ENCODE measurements around the gene CFAP92.
A peak's percentile ranks its signal among the peaks of the same experiment; 100 is the strongest.

Gene CFAP92, protein sequence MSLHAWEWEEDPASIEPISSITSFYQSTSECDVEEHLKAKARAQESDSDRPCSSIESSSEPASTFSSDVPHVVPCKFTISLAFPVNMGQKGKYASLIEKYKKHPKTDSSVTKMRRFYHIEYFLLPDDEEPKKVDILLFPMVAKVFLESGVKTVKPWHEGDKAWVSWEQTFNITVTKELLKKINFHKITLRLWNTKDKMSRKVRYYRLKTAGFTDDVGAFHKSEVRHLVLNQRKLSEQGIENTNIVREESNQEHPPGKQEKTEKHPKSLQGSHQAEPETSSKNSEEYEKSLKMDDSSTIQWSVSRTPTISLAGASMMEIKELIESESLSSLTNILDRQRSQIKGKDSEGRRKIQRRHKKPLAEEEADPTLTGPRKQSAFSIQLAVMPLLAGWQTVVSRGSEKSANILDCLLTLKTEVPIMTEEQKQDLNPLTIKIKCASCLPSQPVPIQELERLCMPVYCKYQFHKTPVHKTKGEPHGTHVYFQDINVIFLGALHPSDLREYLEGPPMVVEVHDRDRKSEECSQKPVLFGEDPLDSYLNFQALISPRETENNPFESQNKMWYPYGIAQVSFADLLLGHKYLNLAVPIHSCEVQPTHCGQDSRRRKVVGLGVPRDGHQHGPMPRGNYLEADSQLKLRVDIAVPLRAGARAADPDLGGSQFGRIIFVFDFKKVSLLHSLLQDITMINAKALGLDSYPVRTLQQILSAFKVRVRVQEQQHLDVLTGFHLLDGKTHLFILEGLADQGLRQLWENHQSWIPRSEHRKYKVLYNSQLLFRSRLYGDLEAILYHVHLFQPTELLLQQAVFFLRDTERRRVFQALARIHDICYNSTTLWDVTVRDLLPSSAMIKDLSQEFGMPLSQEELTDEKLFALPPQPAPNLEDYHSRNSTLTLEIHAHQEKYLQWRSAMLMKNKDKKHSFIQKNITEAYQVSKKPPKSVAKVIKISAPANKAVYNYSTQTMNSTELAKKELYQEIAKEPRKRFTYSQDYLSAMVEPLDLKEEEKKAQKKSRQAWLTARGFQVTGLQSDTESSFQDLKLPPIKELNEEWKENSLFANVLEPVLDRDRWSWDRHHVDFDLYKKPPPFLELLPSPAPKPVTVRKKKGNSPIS

DNA sequence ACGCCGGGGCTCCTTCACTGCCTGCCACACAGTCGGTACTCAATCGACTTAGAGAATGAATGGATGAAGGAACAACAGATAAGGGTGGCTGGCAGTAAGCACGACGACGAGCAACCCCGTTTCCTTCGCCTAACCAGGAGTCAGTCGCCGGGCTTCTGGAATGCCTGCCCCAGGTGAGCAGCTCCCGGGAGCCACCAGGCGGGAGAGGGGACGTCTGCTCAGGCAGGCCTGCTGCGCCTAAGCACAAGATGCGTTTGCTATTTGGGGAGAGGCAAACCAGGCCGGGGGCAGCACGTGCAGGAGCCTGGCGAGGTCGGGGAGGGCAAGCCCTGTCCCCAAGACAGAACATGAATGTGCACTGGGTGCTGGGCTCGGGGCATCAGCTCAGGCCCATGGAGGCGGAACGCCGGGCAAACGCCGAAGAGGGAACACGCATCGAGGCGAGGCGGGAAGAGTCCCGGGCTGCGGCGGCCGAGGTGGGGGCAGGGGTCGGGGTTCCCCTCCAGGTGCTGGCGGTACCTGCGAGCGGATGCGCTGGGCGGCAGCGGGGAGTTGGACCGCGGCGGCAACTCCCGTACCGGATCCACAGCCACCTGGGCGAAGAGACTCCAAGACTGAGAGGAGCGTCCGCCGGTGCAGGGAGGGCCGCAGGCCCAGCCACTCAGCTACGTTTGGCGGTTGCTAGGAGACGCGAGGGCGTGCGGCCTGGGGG is at the start of gene CFAP92:
TSS of gene CFAP92 (minus strand) at position 616 of the 712 bp plus-strand sequence. CDS start 772 bp downstream, outside the sequence.
- DNase-seq = peak; percentile 91 to 94

DNA sequence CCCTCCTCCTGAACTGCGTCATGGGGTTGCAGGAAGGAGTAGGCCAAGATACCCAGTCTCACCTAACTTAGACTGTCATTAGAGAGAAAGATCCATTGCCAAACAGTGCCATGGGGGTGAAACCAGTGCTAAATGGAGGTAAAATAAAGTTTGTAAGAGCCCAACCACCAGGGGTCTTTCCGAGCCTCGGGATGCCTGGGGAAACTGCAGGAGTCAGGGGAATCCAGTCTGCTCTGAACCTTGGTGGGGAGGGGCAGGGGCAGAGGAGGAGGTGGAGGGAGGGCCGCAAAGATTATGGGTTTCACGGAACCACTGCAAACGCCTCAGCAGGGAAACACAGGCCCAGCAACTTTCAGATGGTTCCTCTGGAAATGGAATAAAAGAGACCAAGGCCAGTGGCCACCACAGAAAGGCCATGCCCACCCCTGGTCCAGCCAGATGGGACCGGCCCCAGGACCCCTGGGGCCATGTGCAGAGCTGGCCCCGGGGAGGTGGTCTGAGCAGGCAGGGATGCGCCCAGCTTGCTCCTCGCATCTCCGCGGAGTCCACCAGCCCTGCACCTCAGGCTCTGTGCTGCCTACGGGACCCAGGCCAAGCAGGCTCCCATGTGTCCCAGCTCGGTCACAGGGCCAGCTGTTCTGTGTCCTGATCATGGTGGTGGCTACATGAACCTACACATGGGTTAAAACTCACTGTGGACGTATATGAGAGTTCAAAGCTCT is 46.9 kb upstream of the CFAP92 start:
- DNase-seq = no peak

DNA sequence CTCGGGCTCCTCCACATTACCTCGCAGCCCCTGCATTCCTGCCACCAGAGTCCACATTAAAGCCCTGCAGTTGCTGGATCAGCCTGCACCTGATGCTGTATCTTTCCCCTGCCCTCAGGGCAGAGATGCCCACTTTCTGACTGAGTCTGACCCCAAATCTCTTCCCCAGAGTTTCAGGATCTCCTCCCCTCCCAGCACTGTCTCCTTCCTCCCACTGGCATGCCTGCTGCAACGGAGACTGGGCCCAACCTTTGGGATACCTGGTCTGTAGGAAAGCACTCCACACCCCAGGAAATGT is 46.1 kb upstream of the CFAP92 start:
- DNase-seq = no peak

DNA sequence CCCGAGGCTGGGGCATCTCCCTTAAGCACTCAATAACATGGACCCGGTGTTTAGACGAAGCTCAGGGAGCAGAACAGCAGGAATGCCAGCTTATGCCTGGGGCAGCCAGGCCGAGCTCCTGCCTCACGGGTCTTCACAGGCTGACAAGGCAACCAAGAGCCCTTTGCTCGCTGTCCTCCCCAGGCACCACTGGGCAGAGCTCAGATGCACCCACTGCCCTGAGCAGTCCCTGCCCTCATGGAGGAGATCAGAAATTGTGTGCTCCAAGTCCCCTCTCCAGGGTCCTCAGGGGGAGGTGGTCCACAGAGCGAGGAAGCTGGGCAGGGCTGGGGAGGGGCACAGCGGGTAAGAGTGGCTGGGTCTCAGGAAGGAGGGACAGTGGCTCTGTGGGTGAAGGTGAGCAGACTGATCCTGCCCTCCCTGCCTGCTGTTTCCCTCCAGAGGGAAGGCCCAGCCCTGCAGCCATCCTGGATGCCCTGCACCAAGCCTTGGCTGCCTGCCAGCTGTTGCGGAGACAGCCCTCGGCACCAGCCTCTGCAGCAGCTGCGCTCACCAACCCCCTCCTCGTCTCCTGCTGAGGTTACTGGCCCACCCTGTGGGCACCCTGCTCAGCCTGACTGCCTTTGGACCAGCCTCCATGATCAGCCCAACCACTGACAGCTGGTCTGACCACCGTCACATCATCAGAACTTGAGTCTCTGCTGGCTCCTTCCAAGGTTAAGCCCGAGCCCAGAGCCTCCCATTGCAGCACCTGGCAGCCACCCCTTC is 45.6 kb upstream of the CFAP92 start:
- DNase-seq = no peak

DNA sequence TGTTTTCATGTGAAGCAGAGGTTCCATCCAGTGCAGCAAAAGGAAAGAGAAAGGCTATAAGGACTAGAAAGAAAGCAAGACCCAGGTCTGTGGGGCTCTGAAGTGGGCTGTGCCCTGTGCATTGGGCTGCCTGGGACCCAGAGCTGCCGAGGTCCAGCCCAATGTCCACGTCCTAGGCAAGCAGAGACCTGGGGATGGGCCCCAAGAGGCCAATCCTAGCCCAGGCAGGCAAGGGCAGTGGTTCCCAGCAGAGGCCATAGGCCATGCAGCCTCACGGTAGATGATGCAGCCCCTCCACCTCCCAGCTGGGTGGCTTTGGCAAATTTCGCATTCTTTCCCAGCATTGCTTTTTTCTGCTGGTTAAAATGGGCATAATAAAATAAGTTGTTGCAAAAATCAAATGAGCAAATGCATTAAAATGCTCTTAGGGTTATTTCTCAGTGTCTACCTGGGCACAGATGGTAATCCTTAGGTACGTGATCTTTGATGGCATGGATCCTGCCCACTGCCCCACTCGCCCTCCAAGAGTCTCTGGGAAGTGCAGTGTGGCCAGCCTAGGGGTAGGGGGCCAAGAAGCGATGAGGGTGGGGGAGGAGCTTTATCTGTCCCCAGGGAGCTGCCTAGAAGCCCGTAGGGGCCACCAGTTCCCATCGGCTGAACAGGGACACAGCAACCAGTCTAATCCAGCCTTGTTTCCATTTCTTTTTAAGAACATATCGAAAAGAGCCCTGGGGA is 44.4 kb upstream of the CFAP92 start:
- DNase-seq = no peak

DNA sequence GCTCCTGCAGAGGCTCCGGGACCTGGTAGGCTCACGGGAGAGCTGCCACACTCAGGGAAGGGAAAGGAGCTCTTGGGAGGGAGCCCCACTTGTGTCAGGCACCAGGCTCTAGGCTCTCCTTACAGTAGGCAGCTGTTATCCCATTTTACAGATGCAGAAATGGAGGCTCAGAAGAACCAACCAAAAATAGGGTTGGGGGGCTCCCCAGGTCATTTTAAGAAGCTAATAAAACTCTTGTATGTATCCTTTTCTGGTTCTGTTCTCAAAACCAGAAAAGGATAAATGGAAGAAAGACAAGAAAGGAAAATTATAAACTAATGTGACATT is 43.2 kb upstream of the CFAP92 start:
- DNase-seq = no peak

DNA sequence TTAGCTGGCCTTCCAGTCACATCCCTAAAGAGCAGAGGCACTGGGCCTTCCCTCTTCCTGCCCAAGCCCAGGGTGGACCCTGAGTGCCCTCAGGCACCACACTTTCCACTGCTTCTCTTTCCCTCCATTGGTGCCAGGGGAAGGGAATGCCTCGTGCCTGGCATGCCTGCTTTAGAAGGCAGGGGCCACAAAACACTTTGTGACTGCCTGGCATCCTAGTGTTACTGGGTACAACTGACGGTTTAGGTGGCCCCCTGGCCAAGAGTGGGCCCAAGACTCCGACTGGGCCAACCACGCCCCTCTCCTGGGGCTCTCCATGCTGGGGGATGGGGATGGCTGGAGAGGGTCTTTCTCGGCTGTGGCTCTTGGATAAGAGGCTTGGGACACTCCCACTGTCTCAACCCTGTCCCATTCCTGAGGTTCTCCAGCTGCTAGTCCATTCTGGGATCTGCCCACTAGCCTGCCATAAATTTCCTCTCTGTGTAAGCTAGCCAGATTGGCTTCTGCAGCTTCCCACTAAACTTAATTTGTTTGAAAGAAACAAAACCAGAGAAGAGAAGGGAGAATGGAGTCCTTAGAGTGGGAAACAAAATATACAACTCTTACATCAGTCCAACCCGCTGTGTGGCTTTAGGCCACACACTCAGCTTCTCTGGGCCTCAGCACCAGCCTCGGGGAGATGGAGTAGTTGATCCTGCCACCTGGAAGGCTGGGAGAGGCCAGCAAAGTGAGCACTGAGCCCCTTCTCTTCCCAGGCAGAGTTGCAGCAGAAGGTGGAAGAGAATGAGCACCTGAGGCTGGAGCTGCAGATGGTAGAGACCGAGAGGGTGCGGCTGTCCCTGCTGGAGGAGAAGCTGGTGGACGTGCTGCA is 42.6 kb upstream of the CFAP92 start:
- DNase-seq = no peak

DNA sequence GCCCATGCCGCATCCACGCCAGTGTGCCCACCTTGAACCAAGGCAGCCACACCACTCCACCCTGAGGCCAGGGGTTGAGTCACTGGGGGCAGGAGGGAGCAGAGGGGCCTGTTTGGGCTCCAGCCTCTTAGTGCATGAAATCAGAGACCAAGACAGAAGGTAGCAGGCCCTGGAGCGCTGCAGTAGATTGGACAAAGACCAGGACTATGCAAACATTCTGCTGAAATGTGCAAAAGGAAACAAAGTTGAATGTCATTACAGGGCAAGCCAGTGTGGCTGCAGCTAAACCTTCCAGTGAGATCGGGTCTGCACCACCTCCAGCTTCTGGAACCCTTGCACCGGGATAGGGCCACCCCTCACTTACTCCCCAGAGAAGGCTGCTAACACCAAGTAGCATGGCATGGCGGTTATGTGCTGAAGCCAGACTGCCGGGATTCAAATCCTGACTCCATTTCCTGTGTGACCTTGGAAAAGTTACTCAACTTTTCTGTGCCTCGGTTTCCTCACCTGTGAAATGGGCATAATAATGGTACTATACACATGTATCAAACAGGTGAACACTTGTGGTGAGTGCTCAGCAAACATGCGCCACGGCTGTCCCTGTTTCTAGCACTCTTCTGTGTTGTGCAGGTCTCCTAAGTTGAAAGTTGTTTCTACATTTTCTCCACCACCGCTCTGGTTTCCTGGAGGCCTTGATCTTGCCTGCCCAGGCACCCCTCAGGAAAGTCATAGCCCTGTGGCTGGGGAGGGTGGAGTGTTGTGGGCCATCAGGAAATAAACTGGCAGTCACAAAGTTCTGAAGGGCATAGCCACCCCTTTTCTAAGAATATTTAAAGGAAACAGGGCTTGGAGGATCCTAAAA is 41.7 kb upstream of the CFAP92 start:
- no peak for DNase-seq

DNA sequence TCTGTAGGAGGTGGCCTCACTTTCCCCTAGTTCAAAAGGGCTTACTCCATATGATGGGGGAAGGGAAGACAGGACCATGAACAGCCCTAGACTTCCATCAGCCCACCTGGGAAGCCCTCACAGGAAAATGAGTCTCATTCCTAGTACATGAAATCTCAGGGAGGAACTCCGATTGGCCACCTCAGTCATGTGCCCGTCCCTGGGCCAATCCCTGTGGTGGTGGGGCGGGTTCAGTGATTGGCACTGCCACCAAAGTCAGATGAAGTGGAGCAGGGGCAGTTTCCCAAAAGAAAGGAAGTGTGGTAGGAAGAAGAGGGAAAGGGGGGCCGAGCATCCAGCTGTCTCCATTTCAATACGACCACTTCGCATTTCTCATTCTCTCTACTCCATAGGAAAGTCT is 40.8 kb upstream of the CFAP92 start:
- DNase-seq = no peak

DNA sequence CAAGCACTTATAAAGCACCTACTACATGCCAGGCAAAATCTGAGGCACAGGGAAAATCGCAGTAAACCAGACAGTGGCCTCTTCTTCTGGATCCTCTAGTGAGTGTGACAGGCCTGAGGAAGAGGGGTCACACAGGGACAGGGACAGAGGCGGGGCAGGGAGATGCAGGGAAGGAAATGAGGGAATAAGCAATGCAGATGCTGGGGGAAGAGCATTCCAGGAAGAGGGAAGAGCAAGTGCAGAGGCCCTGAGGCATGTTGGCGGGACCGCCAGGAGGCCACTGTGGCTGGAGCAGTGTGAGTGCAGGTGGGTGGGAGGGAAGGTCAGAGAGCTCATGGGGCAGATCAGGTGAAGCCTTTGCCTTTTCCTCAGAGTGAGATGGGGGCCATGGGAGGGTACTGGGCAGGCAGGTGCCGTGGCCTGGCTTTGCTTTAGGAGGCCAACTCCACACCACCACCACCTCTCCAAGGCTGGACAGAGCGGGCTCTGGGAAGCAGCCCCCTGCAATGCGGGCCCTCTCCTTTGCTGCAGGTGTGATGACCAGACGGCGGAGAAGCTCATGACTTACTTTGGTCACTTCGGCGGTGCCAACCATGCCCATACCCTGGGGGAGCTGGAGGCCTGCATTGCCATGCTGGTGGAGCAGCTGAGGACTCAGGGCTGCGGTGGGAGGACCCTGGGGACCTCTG is 39.9 kb upstream of the CFAP92 start:
- no peak for DNase-seq

DNA sequence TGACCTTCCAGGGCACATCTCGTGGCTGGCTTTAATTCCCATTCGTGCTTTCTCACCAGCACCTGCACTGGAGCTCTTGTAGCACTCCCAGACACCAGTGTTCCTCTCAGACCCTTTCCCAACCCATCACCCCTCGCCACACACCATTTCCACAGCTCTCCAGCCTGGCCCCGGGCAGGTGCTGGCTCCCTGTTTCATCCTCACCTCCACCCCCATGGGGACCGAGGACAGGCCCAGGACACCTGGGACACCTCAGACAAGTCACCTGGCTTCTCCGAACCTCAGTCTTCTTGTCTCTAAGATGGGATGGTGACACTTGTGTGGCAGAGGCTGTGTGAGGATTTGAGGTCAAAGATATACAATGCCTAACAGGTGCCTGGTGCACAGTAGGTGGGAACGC is 39.3 kb upstream of the CFAP92 start:
- no peak for DNase-seq

DNA sequence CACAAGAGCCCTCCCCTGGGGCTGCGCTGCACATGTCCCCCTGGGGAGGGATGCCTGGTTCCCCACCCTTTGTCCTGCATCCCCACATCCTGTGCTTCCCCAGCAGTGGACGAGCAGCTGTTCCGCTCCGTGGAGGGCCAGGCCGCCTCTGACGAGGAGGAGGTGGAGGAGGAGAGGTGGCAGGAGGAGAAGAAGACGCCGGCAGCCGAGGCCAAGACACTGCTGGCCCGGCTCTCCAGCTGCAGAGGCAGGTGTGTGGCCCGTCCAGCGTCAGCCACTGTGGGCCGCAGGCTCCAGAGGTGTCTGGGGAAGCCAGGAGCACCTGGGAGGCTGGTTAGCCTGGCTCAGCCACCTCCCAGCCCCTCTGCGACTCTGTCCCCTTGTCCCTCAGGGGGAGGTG is 38.8 kb upstream of the CFAP92 start:
- DNase-seq = no peak

DNA sequence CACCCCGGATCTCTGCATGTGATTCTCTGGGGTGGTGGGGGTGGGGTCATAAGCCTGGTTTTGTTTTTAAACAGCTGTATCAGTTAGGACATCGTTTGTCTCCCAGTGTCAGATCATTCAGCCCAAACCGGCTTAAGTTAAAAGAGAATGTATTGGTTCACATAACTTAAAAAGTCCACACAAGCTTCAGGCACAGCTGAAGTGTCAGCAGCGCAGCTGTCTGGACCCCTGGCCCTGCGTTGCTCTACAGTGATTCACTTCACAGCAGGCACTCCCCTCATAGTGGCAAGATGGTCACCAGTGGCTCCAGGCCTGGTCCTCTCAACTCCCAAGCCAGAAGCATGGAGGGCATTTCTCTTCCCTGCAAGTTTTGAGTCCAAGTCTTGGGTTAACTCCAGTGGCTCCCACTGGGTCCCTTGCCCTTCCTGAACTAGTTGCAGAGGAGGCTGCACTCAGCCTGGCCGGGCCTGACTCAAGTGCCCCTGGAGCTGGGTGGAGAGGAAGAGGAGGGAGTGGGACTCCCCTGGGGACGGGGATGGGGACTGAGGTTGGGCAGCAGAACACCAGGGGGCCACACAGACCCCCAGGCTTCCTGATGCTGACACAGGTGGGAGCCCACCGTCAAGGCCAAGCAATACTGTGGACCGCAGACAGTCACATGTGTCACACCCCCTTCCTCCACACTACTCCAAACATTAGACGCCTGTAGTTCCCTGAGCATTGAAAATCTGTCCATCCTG is 37.8 kb upstream of the CFAP92 start:
- no peak for DNase-seq

DNA sequence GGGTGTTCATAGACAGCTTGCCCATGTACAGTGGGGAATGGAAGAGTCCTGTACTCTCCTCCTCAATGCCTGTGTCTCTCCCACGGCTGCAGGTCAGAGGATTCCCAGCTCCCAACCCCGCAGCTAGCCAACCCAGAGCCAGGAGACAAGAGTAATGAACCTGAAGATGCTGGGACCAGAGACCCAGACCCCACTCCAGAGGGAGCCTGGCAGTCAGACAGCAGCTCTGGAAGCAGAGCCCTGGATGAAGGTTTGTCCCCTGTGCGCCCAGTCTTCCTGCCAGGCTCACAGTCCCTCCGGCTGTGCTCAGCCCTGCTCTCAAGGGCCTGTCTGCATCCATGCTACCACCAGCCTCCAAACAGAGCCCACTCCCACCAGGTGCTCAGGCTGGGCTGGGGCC is 36.7 kb upstream of the CFAP92 start:
- no peak for DNase-seq

DNA sequence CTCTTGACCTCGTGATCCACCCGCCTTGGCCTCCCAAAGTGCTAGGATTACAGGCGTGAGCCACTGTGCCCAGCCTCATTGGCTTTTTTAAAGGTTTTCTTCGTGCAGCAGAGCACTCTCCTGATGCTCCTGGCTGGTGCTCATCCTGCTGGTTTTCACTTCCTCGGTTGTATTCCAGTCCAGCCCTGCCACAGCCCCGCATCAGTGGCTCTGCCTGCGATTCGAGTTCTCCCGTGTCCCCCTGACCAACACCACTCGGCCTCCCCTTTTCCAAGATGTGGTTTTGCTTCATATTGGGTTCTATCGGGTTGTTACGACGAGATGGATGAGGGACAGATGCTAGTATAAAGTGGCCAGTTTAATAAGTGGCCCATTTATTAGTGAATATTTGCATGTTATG is 35.0 kb upstream of the CFAP92 start:
- no peak for DNase-seq

DNA sequence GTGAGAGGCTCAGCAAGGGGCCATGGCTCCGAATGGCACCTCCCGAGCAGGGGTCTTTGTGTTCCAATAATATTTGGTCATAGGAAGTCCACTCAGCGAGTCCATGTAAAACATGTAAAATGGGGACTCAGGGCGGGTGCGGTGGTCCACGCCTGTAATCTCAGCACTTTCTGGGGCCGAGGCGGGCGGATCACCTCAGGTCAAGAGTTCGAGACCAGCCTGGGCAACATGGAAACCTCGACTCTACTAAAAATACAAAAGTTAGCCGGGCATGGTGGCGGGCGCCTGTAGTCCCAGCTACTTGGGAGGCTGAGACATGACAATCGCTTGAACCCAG is 33.6 kb upstream of the CFAP92 start:
- DNase-seq = no peak

DNA sequence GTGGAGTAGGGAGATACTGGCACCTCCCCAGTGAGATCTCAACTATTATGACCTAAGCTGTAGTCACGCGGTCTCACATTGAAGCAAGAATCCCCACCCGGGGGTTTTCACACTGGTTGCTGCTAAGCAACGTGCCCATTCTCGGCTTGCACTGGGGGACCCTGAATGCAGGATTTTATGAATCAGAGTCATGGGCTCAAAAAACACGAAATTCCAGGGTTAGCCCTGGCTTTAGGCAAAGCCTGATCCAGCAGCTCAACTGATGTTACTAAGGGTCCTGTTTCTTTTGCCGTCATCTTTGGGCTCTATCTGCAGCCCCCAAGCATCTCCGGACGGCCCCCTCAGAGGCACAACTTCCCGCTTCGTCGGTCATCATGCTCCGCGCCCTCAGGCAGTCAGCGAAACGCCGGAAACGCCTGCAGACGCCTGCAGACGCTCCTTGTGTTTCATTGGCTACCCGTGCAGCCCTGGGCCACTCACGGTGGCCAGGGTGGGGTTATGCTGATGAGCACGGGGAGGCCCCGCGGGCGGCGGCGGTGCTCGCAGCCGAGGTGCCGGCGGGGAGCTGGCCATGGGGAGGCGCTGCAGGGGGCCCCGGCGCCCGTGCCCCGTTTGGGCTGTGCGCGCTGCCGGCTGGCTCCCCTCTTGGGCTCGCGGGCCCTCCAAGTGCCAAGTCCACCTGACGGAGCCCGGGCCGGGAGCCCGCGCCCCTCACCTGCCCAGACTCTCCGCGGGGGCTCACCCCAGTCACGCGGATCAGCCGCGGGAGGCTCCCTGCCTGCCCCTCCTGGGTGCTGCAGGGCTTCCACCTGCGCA is 33.1 kb upstream of the CFAP92 start:
- peak; percentile 92 to 94 for DNase-seq
